ENCODE measurements around the gene OR2AJ1.

DNA sequence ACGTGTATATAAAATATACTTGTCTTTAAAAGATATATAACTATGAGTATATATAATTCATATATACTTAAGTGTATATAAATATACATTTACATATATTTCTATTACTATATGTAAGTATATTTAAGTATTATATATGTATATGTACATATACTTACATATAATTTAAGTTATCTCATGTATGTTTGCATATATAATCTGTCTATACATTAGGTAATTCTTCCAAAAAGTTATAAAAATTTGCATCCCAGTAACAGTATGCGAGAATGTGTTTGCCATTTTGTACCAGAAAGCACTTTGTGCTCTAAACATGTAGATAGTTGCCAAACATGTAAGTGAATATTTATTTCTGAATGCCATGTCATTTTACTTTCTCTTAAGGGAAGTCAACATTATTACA is 40.2 kb downstream of the OR2AJ1 start, which contains the start of gene OR2AK2:
- TF ChIP-seq, protein P1, sequence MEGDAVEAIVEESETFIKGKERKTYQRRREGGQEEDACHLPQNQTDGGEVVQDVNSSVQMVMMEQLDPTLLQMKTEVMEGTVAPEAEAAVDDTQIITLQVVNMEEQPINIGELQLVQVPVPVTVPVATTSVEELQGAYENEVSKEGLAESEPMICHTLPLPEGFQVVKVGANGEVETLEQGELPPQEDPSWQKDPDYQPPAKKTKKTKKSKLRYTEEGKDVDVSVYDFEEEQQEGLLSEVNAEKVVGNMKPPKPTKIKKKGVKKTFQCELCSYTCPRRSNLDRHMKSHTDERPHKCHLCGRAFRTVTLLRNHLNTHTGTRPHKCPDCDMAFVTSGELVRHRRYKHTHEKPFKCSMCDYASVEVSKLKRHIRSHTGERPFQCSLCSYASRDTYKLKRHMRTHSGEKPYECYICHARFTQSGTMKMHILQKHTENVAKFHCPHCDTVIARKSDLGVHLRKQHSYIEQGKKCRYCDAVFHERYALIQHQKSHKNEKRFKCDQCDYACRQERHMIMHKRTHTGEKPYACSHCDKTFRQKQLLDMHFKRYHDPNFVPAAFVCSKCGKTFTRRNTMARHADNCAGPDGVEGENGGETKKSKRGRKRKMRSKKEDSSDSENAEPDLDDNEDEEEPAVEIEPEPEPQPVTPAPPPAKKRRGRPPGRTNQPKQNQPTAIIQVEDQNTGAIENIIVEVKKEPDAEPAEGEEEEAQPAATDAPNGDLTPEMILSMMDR (IDR thresholded peaks at IDR 0.05): no peak
- TF ChIP-seq POLR2A (IDR thresholded peaks at IDR 0.05): no peak

Data from right lobe of liver (tissue), 4 donors.